Activated gamma-delta T cell treated with Interleukin-2 at 50 U/mL for 16 hours (primary cell): ENCODE data around the gene LRP1-AS.
A peak's percentile ranks its signal among the peaks of the same experiment; 100 is the strongest.
"Not testable (repeated sequence)": the region's sequence is repeated elsewhere in the genome, so short reads cannot be mapped to it uniquely, and the experiment has no call there.

ENCODE experiments used
- DNase-seq: peaks from one replicate; pipeline ENCODE4 v3.0.0-alpha.2; 2020

LRP1-AS gene

GRCh38 chr12:57138526-57139272 lies 8.7 kb downstream of the LRP1-AS start:
- DNase-seq = no peak

GRCh38 chr12:57135527-57136326 lies 11.7 kb downstream of the LRP1-AS start:
- DNase-seq = no peak

- no peak for DNase-seq
Observed at GRCh38 chr12:57134949-57135348, 12.5 kb downstream of the LRP1-AS start.

GRCh38 chr12:57133916-57134315 lies 13.5 kb downstream of the LRP1-AS start:
- no peak for DNase-seq

- no peak for DNase-seq
Observed at GRCh38 chr12:57133013-57133569, 14.3 kb downstream of the LRP1-AS start.

- DNase-seq = no peak
Observed at GRCh38 chr12:57131896-57132744, 15.3 kb downstream of the LRP1-AS start.

- no peak for DNase-seq
Observed at GRCh38 chr12:57130941-57131340, 16.5 kb downstream of the LRP1-AS start.

- DNase-seq = no peak
Observed at GRCh38 chr12:57129889-57130288, 17.5 kb downstream of the LRP1-AS start.

GRCh38 chr12:57129321-57129842 lies 18.0 kb downstream of the LRP1-AS start:
- DNase-seq = no peak

GRCh38 chr12:57128519-57129247 lies 18.7 kb downstream of the LRP1-AS start:
- DNase-seq = no peak

- DNase-seq = peak; percentile 70
Observed at GRCh38 chr12:57127726-57128518, 19.5 kb downstream of the LRP1-AS start, which contains the start of gene LRP1. Gene LRP1 (plus strand): TSS chr12:57128483. CDS start chr12:57128965, 482 bp downstream.

GRCh38 chr12:57127101-57127725 lies 20.2 kb downstream of the LRP1-AS start:
- peak; percentile 69 for DNase-seq

GRCh38 chr12:57126561-57126960 lies 20.9 kb downstream of the LRP1-AS start:
- no peak for DNase-seq

GRCh38 chr12:57126061-57126460 lies 21.4 kb downstream of the LRP1-AS start:
- DNase-seq = no peak

- peak; percentile 79 for DNase-seq
Observed at GRCh38 chr12:57124261-57124877, 23.1 kb downstream of the LRP1-AS start.

GRCh38 chr12:57123813-57124212 lies 23.6 kb downstream of the LRP1-AS start:
- no peak for DNase-seq

- not testable (repeated sequence) for DNase-seq
Observed at GRCh38 chr12:57120718-57121117, 26.7 kb downstream of the LRP1-AS start.

GRCh38 chr12:57119294-57120085 lies 27.9 kb downstream of the LRP1-AS start:
- no peak for DNase-seq

GRCh38 chr12:57118711-57119271 lies 28.6 kb downstream of the LRP1-AS start:
- DNase-seq = no peak
